Lower leg skin (tissue), 4 donors: ENCODE data around the gene COX6B1. TPM values are rescaled to one million over a fixed set of nuclear protein-coding genes. Genes with fewer than 3 reads are reported as not detected.

Source experiments
- DNase-seq, 2 donors: peaks; one replicate each; pipeline ENCODE4 v3.0.0-alpha.2; 2019; ENCODE audit warnings: low spot score in 2 of 2
- H3K4me3 ChIP-seq: fragments of 200-600 bp; sonication (generic); 2 replicates; pipeline ENCODE4 v1.5.1; 2017; ENCODE audit warnings: mild to moderate bottlenecking, low read depth; ENCODE audit not compliant: poor library complexity, severe bottlenecking
- CTCF ChIP-seq, 3 donors: fragments of 450-650 bp; IDR thresholded peaks; one replicate each; pipeline ENCODE4 v1.5.1; 2016; ENCODE audit warnings: antibody characterized with exemption in 3 of 3, mild to moderate bottlenecking in 3 of 3, moderate library complexity in 2 of 3
- POLR2A ChIP-seq, 2 donors: fragments of 450-650 bp; IDR thresholded peaks; one replicate each; pipeline ENCODE4 v1.6.1; 2016 to 2017; ENCODE audit warnings: antibody characterized with exemption in 2 of 2, mild to moderate bottlenecking in 1 of 2, moderate library complexity in 1 of 2
- WGBS, 2 donors: methylation state at CpG; one replicate each; pipeline ENCODE4 v1.1.5; 2018; 5-methylcytosine and 5-hydroxymethylcytosine counted together
- intact Hi-C: fragments of 100-400 bp; cut with DNase I; formaldehyde crosslinking; loops from one replicate; pipeline ENCODE4 v1.15.0; 2023; ENCODE audit warnings: low total_unique reads
- total RNA-seq, 4 donors: library from RNA; depleted of rRNA; stranded (reverse); fragments of >200 nt; gene quantifications; one replicate each; pipeline ENCODE4 v1.1.0, GENCODE V29; 2016

Gene COX6B1
- total RNA-seq, 4 donors from 2014 or later, result 266 to 629 (median 309) TPM

GRCh38 chr19:35619290-35619923 is 28.7 kb upstream of the COX6B1 start:
- no peak for DNase-seq
- no peak overlapping the region for H3K4me3 ChIP-seq
- intact Hi-C loops, result no loop called here
- TF ChIP-seq POLR2A (IDR thresholded peaks at IDR 0.05) (no peak), CTCF (IDR thresholded peaks at IDR 0.05) (no peak)
- WGBS, 2 donors, result 88 to 92% methylated on average over 9 to 11 of the region's 12 CpGs

GRCh38 chr19:35620001-35620400 is 28.1 kb upstream of the COX6B1 start:
- intact Hi-C loops, result no loop called here
- WGBS, 2 donors, result 89 to 94% methylated on average over 14 to 17 of the region's 17 CpGs
- no peak for DNase-seq
- H3K4me3 ChIP-seq, result no peak overlapping the region
- TF ChIP-seq CTCF (IDR thresholded peaks at IDR 0.05) (no peak), POLR2A (IDR thresholded peaks at IDR 0.05) (no peak)

GRCh38 chr19:35621708-35622107 is 26.4 kb upstream of the COX6B1 start:
- no peak for DNase-seq
- H3K4me3 ChIP-seq, result no peak overlapping the region
- TF ChIP-seq POLR2A (IDR thresholded peaks at IDR 0.05), result no peak
- TF ChIP-seq CTCF (IDR thresholded peaks at IDR 0.05), result no peak
- intact Hi-C loops, result no loop called here
- 95 to 97% methylated on average over 9 of the region's 9 CpGs for WGBS, 2 donors

- 84 to 85% methylated on average over 11 to 13 of the region's 13 CpGs for WGBS, 2 donors
- intact Hi-C loops, result no loop called here
- no peak for DNase-seq
- no peak overlapping the region for H3K4me3 ChIP-seq
- no peak for TF ChIP-seq CTCF (IDR thresholded peaks at IDR 0.05)
- TF ChIP-seq POLR2A (IDR thresholded peaks at IDR 0.05), result no peak
Measured at GRCh38 chr19:35622750-35623149, 25.4 kb upstream of the COX6B1 start.

- intact Hi-C loops, result no loop called here
- TF ChIP-seq CTCF (IDR thresholded peaks at IDR 0.05) (no peak), POLR2A (IDR thresholded peaks at IDR 0.05) (no peak)
- WGBS, 2 donors, result 87% methylated on average over 6 of the region's 6 CpGs
- DNase-seq, result no peak
- no peak overlapping the region for H3K4me3 ChIP-seq
Measured at GRCh38 chr19:35623327-35624010, 24.7 kb upstream of the COX6B1 start.

GRCh38 chr19:35628264-35628564 is 19.9 kb upstream of the COX6B1 start:
- peak overlapping the region; percentile 33 for H3K4me3 ChIP-seq
- intact Hi-C loops, result no loop called here
- WGBS, 2 donors, result 9 to 13% methylated on average over 9 of the region's 9 CpGs
- no peak for TF ChIP-seq POLR2A (IDR thresholded peaks at IDR 0.05)
- TF ChIP-seq CTCF (IDR thresholded peaks at IDR 0.05), result no peak
- DNase-seq, result no peak
